IPS-18a (cell line): Measurements from ENCODE around the gene WIPF3.

ENCODE experiments used
- H3K27ac ChIP-seq: one replicate; pipeline ENCODE4 v1.5.1; 2013; ENCODE audit warnings: low read length
- H3K27me3 ChIP-seq: one replicate; pipeline ENCODE4 v1.6.1; 2013; ENCODE audit warnings: mild to moderate bottlenecking, low read length; ENCODE audit not compliant: control insufficient read depth, insufficient read depth
- H3K36me3 ChIP-seq: one replicate; pipeline ENCODE4 v1.6.1; 2013; ENCODE audit warnings: low read depth, low read length; ENCODE audit not compliant: control insufficient read depth
- H3K4me1 ChIP-seq: one replicate; pipeline ENCODE4 v1.6.1; 2013; ENCODE audit warnings: low read depth, low read length; ENCODE audit not compliant: control insufficient read depth
- H3K4me3 ChIP-seq: one replicate; pipeline ENCODE4 v1.5.1; 2013; ENCODE audit warnings: low read length
- H3K9ac ChIP-seq: one replicate; pipeline ENCODE4 v1.6.1; 2013; ENCODE audit warnings: mild to moderate bottlenecking, low read length, moderate library complexity
- H3K9me3 ChIP-seq: one replicate; pipeline ENCODE4 v1.6.1; 2013; ENCODE audit warnings: low read depth, low read length; ENCODE audit not compliant: control insufficient read depth

Gene WIPF3

GRCh38 chr7:29866490-29866930, 60.2 kb downstream of the WIPF3 start:
- Histone ChIP-seq H3K27me3 (no peaks in the 10 kb centered on the region), H3K9me3 (no peaks in the 10 kb centered on the region), H3K4me3 (no peak overlapping the region), H3K36me3 (no peaks in the 10 kb centered on the region), H3K4me1 (no peaks in the 10 kb centered on the region), H3K27ac (no peak overlapping the region), H3K9ac (no peak overlapping the region)

GRCh38 chr7:29871787-29872398, 65.6 kb downstream of the WIPF3 start:
- no peak overlapping the region for H3K4me3 ChIP-seq
- no peaks in the 10 kb centered on the region for H3K9me3 ChIP-seq
- no peak overlapping the region for H3K9ac ChIP-seq
- H3K27me3 ChIP-seq = no peaks in the 10 kb centered on the region
- H3K27ac ChIP-seq = no peak overlapping the region
- no peaks in the 10 kb centered on the region for H3K4me1 ChIP-seq
- no peaks in the 10 kb centered on the region for H3K36me3 ChIP-seq

GRCh38 chr7:29873644-29874294, 67.5 kb downstream of the WIPF3 start:
- H3K27me3 ChIP-seq = no peaks in the 10 kb centered on the region
- no peak overlapping the region for H3K27ac ChIP-seq
- no peak overlapping the region for H3K4me3 ChIP-seq
- no peaks in the 10 kb centered on the region for H3K9me3 ChIP-seq
- H3K36me3 ChIP-seq = no peaks in the 10 kb centered on the region
- no peaks in the 10 kb centered on the region for H3K4me1 ChIP-seq
- H3K9ac ChIP-seq = no peak overlapping the region

- H3K27ac ChIP-seq = no peak overlapping the region
- no peaks in the 10 kb centered on the region for H3K27me3 ChIP-seq
- no peak overlapping the region for H3K4me3 ChIP-seq
- no peaks in the 10 kb centered on the region for H3K36me3 ChIP-seq
- H3K4me1 ChIP-seq = no peaks in the 10 kb centered on the region
- H3K9me3 ChIP-seq = no peaks in the 10 kb centered on the region
- no peak overlapping the region for H3K9ac ChIP-seq
Observed at GRCh38 chr7:29875741-29876140, 69.4 kb downstream of the WIPF3 start.

- no peak overlapping the region for H3K27ac ChIP-seq
- no peaks in the 10 kb centered on the region for H3K9me3 ChIP-seq
- no peak overlapping the region for H3K9ac ChIP-seq
- peaks cover 9% of the 10 kb centered on the region for H3K4me1 ChIP-seq
- H3K36me3 ChIP-seq = no peaks in the 10 kb centered on the region
- H3K4me3 ChIP-seq = no peak overlapping the region
- H3K27me3 ChIP-seq = no peaks in the 10 kb centered on the region
Observed at GRCh38 chr7:29877196-29877595, 70.9 kb downstream of the WIPF3 start.

GRCh38 chr7:29878081-29878688, 71.9 kb downstream of the WIPF3 start:
- no peaks in the 10 kb centered on the region for H3K36me3 ChIP-seq
- H3K4me3 ChIP-seq = no peak overlapping the region
- H3K27me3 ChIP-seq = no peaks in the 10 kb centered on the region
- peaks cover 17% of the 10 kb centered on the region for H3K4me1 ChIP-seq
- H3K9ac ChIP-seq = no peak overlapping the region
- H3K27ac ChIP-seq = no peak overlapping the region
- H3K9me3 ChIP-seq = no peaks in the 10 kb centered on the region

GRCh38 chr7:29879609-29880008, 73.3 kb downstream of the WIPF3 start:
- Histone ChIP-seq H3K9ac (no peak overlapping the region), H3K27ac (no peak overlapping the region), H3K4me3 (no peak overlapping the region), H3K36me3 (no peaks in the 10 kb centered on the region), H3K27me3 (no peaks in the 10 kb centered on the region), H3K9me3 (no peaks in the 10 kb centered on the region), H3K4me1 (peaks cover 22% of the 10 kb centered on the region)

GRCh38 chr7:29881724-29882123, 75.4 kb downstream of the WIPF3 start:
- Histone ChIP-seq H3K36me3 (no peaks in the 10 kb centered on the region), H3K4me3 (no peak overlapping the region), H3K9ac (no peak overlapping the region), H3K4me1 (peaks cover 22% of the 10 kb centered on the region), H3K27ac (no peak overlapping the region), H3K27me3 (no peaks in the 10 kb centered on the region), H3K9me3 (no peaks in the 10 kb centered on the region)

GRCh38 chr7:29882481-29882880, 76.2 kb downstream of the WIPF3 start:
- no peak overlapping the region for H3K9ac ChIP-seq
- no peak overlapping the region for H3K27ac ChIP-seq
- H3K27me3 ChIP-seq = no peaks in the 10 kb centered on the region
- H3K4me3 ChIP-seq = no peak overlapping the region
- no peaks in the 10 kb centered on the region for H3K9me3 ChIP-seq
- H3K4me1 ChIP-seq = peaks cover 22% of the 10 kb centered on the region
- no peaks in the 10 kb centered on the region for H3K36me3 ChIP-seq

GRCh38 chr7:29883462-29884398, 77.4 kb downstream of the WIPF3 start:
- Histone ChIP-seq H3K27ac (no peak overlapping the region), H3K4me1 (peaks cover 22% of the 10 kb centered on the region), H3K36me3 (no peaks in the 10 kb centered on the region), H3K9me3 (no peaks in the 10 kb centered on the region), H3K9ac (peak overlapping the region; percentile 36), H3K4me3 (peak overlapping the region; percentile 53), H3K27me3 (no peaks in the 10 kb centered on the region)
